K562 (cell line): ENCODE measurements around the gene BBS1. TPM values are rescaled to one million over a fixed set of nuclear protein-coding genes. Genes with fewer than 3 reads are reported as not detected.

Experiments used
- CBX8 ChIP-seq: fragments of 200-600 bp; sonication (generic); IDR thresholded peaks from 2 replicates; pipeline ENCODE4 v1.6.1; 2012; ENCODE audit warnings: borderline replicate concordance, mixed run types, low read depth, mild to moderate bottlenecking, moderate library complexity, mixed read lengths, low read length, control low read depth, inconsistent platforms; ENCODE audit not compliant: poor library complexity, severe bottlenecking; ENCODE audit errors: extremely low read depth
- CHCHD3 ChIP-seq: fragments of 250-450 bp; sonication (Bioruptor Pico); IDR thresholded peaks from 2 replicates; pipeline ENCODE4 v2.1.2; 2022; ENCODE audit warnings: mild to moderate bottlenecking
- CHD2 ChIP-seq: IDR thresholded peaks from 2 replicates; pipeline ENCODE4 v1.6.1; 2011; ENCODE audit warnings: low read depth, low read length
- CREM ChIP-seq: IDR thresholded peaks from 2 replicates; pipeline ENCODE4 v1.6.1; 2014; ENCODE audit warnings: antibody characterized with exemption, low read depth
- DACH1 ChIP-seq: fragments of 450-650 bp; IDR thresholded peaks from 2 replicates; pipeline ENCODE4 v1.6.1; 2018; ENCODE audit not compliant: partially characterized antibody
- GATA2 ChIP-seq: sonication (generic); formaldehyde crosslinking; IDR thresholded peaks from 2 replicates; pipeline ENCODE4 v1.4.0; 2020; ENCODE audit warnings: mild to moderate bottlenecking, missing genetic modification reagents
- HNRNPUL1 ChIP-seq: fragments of 200-400 bp; formaldehyde crosslinking; IDR thresholded peaks from 2 replicates; pipeline ENCODE4 v1.6.1; 2017; ENCODE audit warnings: low read length
- MLX ChIP-seq, 2 experiments: fragments of 450-650 bp in 1 of 2; sonication (generic) in 1 of 2; formaldehyde crosslinking; conservative IDR thresholded peaks; 2 replicates each; pipeline versions ENCODE4 v1.4.0 to v1.8.1; 2020 to 2022; ENCODE audit warnings: mild to moderate bottlenecking in 1 of 2, missing genetic modification reagents in 1 of 2
- NKRF ChIP-seq: fragments of 450-650 bp; IDR thresholded peaks from 2 replicates; pipeline ENCODE4 v1.6.1; 2016; ENCODE audit warnings: borderline replicate concordance
- PCBP2 ChIP-seq: fragments of 200-400 bp; formaldehyde crosslinking; IDR thresholded peaks from 2 replicates; pipeline ENCODE4 v1.6.1; 2018; ENCODE audit warnings: low read length, low read depth, mild to moderate bottlenecking, moderate library complexity; ENCODE audit not compliant: poor library complexity, severe bottlenecking
- POLR3G ChIP-seq: IDR thresholded peaks from 2 replicates; pipeline ENCODE4 v1.6.1; 2011; ENCODE audit not compliant: insufficient read length, insufficient replicate concordance; ENCODE audit errors: extremely low read depth
- RNF2 ChIP-seq: sonication (generic); IDR thresholded peaks from 2 replicates; pipeline ENCODE4 v1.6.1; 2016
- SIX5 ChIP-seq, 2 experiments: IDR thresholded peaks; 2 replicates each; pipeline ENCODE4 v1.6.1; 2011; ENCODE audit warnings: low read length in 2 of 2, borderline replicate concordance in 1 of 2, low read depth in 1 of 2, mild to moderate bottlenecking in 1 of 2, moderate library complexity in 1 of 2; ENCODE audit not compliant: insufficient read depth in 1 of 2
- SMAD4 ChIP-seq: fragments of 250-450 bp; sonication (Bioruptor Pico); conservative IDR thresholded peaks from 2 replicates; pipeline ENCODE4 v1.8.0; 2021; ENCODE audit warnings: inconsistent platforms, mild to moderate bottlenecking, moderate library complexity
- SMARCB1 ChIP-seq: IDR thresholded peaks from 2 replicates; pipeline ENCODE4 v1.6.1; 2011; ENCODE audit warnings: improper control_type of control experiment, low read depth; ENCODE audit not compliant: insufficient read length
- SRSF7 ChIP-seq: fragments of 200-400 bp; formaldehyde crosslinking; optimal IDR thresholded peaks from 2 replicates; pipeline ENCODE3; 2017; ENCODE audit warnings: mild to moderate bottlenecking, low read depth, low read length
- TSHZ1 ChIP-seq: fragments of 250-450 bp; sonication (Bioruptor Pico); IDR thresholded peaks from 2 replicates; pipeline ENCODE4 v1.4.0; 2020; ENCODE audit warnings: mild to moderate bottlenecking, moderate library complexity
- ZBTB26 ChIP-seq: fragments of 450-650 bp; formaldehyde crosslinking; IDR thresholded peaks from 2 replicates; pipeline ENCODE4 v1.4.0; 2022; ENCODE audit warnings: missing genetic modification characterization
- ZFPM2 ChIP-seq: fragments of 250-450 bp; sonication (Bioruptor Pico); IDR thresholded peaks from 2 replicates; pipeline ENCODE4 v1.5.1; 2022; ENCODE audit warnings: mild to moderate bottlenecking
- ZKSCAN3 ChIP-seq: fragments of 250-450 bp; sonication (Bioruptor Pico); IDR thresholded peaks from 2 replicates; pipeline ENCODE4 v1.4.0; 2020
- ZNF239 ChIP-seq: fragments of 250-450 bp; sonication (Bioruptor Pico); IDR thresholded peaks from 2 replicates; pipeline ENCODE4 v1.4.0; 2020; ENCODE audit warnings: mild to moderate bottlenecking
- ZNF586 ChIP-seq: fragments of 450-650 bp; formaldehyde crosslinking; conservative IDR thresholded peaks from 2 replicates; pipeline ENCODE4 v1.4.0; 2020; ENCODE audit warnings: mild to moderate bottlenecking, moderate library complexity
- polyA plus RNA-seq, 8 experiments: library from polyadenylated mRNA; depleted of rRNA in 4 of 8; stranded (reverse) in 5 of 8; unstranded in 3 of 8; fragments of >200 nt; fragmentation: Nextera tagmentation in 2 of 8; fragmentation: Illumina TruSeq in 1 of 8; extraction: Ambion mirVana in 2 of 8; extraction: Trizol in 1 of 8; gene quantifications; 2 replicates each; pipeline versions ENCODE4 v1.2.1 to v1.2.3, GENCODE V29; 2011 to 2014; ENCODE audit warnings: inconsistent platforms in 1 of 8, missing spikeins in 1 of 8
- total RNA-seq, 7 experiments: library from RNA; depleted of rRNA in 6 of 7; stranded (reverse); fragments of >200 nt in 6 of 7; fragmentation: Illumina TruSeq in 2 of 7; extraction: Trizol in 2 of 7; gene quantifications; 2 replicates each; pipeline versions ENCODE4 v1.2.1 to v1.2.3, GENCODE V29; 2011 to 2021; ENCODE audit warnings: low replicate concordance in 1 of 7

BBS1 gene
- total and polyA plus RNA-seq, 9 of the 15 experiments (the other 6 are each of a cell fraction or from before 2014, with no cell fraction given) = 9.0 to 19.8 (median 12.1) TPM

GRCh38 chr11:66545701-66546367 is 35.4 kb downstream of the BBS1 start, which contains the start of gene ZDHHC24 (continued):
- TF ChIP-seq SRSF7 = no peak
- TF ChIP-seq POLR3G = no peak
- TF ChIP-seq ZNF239 = no peak
- no peak for TF ChIP-seq NKRF
- peak; percentile 71 for TF ChIP-seq CHD2
- no peak for TF ChIP-seq RNF2
- no peak for TF ChIP-seq CBX8
- TF ChIP-seq CREM = peak; percentile 72
- TF ChIP-seq TSHZ1 (CRISPR knock-in tag) = no peak
- TF ChIP-seq PCBP2 = no peak
- no peak for TF ChIP-seq CHCHD3
- TF ChIP-seq DACH1 = peak; percentile 75
- TF ChIP-seq ZBTB26 (CRISPR knock-in tag) = no peak
- no peak for TF ChIP-seq SMAD4 (CRISPR knock-in tag)
- TF ChIP-seq SIX5 (IDR thresholded peaks at IDR 0.05; ENCODE audit: borderline replicate concordance in 1 of 2, insufficient read depth in 1 of 2, low read depth in 1 of 2, low read length in 2 of 2) = no peak
- TF ChIP-seq GATA2 (CRISPR knock-in tag) = no peak
- no peak for TF ChIP-seq ZNF586 (CRISPR knock-in tag)
- no peak for TF ChIP-seq HNRNPUL1
- TF ChIP-seq ZKSCAN3 = no peak
- TF ChIP-seq SMARCB1 = no peak
- TF ChIP-seq MLX (CRISPR knock-in tag; conservative IDR thresholded peaks at IDR 0.05) = no peak
- TF ChIP-seq ZFPM2 (CRISPR knock-in tag) = 0 out of 2 replicates have a peak, but pooled peaks have one; percentile 24
